Fibroblast of lung (primary cell): ENCODE measurements around the gene LDAH. TPM values are rescaled to one million over a fixed set of nuclear protein-coding genes. Genes with fewer than 3 reads are reported as not detected.
"Not testable (repeated sequence)": the region's sequence is repeated elsewhere in the genome, so short reads cannot be mapped to it uniquely, and the experiment has no call there.

Source experiments
- DNase-seq, 2 donors: peaks; one replicate each; pipeline versions ENCODE4 v3.0.0 to v3.0.0-alpha.2; 2010; ENCODE audit warnings: low read depth in 2 of 2
- H2AFZ ChIP-seq: 2 replicates; pipeline ENCODE4 v1.5.1; 2012; ENCODE audit warnings: low read length, control low read depth, inconsistent platforms
- H3K27ac ChIP-seq: 2 replicates; pipeline ENCODE4 v1.5.1; 2011; ENCODE audit warnings: low read length, control low read depth; ENCODE audit not compliant: insufficient read depth
- H3K27me3 ChIP-seq: 2 replicates; pipeline ENCODE4 v1.5.1; 2011; ENCODE audit warnings: mild to moderate bottlenecking, low read length; ENCODE audit not compliant: control insufficient read depth, insufficient read depth
- H3K36me3 ChIP-seq: 2 replicates; pipeline ENCODE4 v1.5.1; 2011; ENCODE audit warnings: low read length; ENCODE audit not compliant: control insufficient read depth, insufficient read depth
- H3K4me1 ChIP-seq: 2 replicates; pipeline ENCODE4 v1.5.1; 2011; ENCODE audit warnings: low read length; ENCODE audit not compliant: control insufficient read depth, insufficient read depth; ENCODE audit errors: extremely low read depth
- H3K4me2 ChIP-seq: 2 replicates; pipeline ENCODE4 v1.5.1; 2011; ENCODE audit warnings: low read length, control low read depth; ENCODE audit not compliant: insufficient read depth; ENCODE audit errors: extremely low read depth
- H3K4me3 ChIP-seq, 4 experiments: fragments of 200-600 bp in 1 of 4; sonication (generic) in 1 of 4; replicated peaks in 1 of 4; 2 replicates each; pipeline ENCODE4 v1.5.1; 2011 to 2016; ENCODE audit warnings: low read length in 4 of 4, low read depth in 3 of 4, mild to moderate bottlenecking in 3 of 4, control low read depth in 2 of 4, inconsistent platforms in 1 of 4, mixed read lengths in 1 of 4; ENCODE audit not compliant: insufficient read depth in 1 of 4; ENCODE audit errors: control extremely low read depth in 1 of 4
- H3K79me2 ChIP-seq: 2 replicates; pipeline ENCODE4 v1.5.1; 2012; ENCODE audit warnings: mild to moderate bottlenecking, low read length, inconsistent platforms; ENCODE audit not compliant: control insufficient read depth, insufficient read depth
- H3K9ac ChIP-seq: 2 replicates; pipeline ENCODE4 v1.5.1; 2011; ENCODE audit warnings: mild to moderate bottlenecking, low read length, control low read depth; ENCODE audit not compliant: insufficient read depth
- H3K9me3 ChIP-seq: 2 replicates; pipeline ENCODE4 v1.5.1; 2012; ENCODE audit warnings: low read depth, low read length; ENCODE audit not compliant: control insufficient read depth, insufficient read depth
- H4K20me1 ChIP-seq: 2 replicates; pipeline ENCODE4 v1.5.1; 2011; ENCODE audit warnings: low read length; ENCODE audit not compliant: control insufficient read depth, insufficient read depth; ENCODE audit errors: extremely low read depth
- CTCF ChIP-seq, 2 donors: IDR thresholded peaks in 1 of 2; conservative IDR thresholded peaks in 1 of 2; 1 replicate in 1 of 2; 2 replicates in 1 of 2; pipeline ENCODE4 v1.5.1; 2011 to 2012; ENCODE audit warnings: low read length in 2 of 2, control low read depth in 1 of 2, inconsistent platforms in 1 of 2, low read depth in 1 of 2, mild to moderate bottlenecking in 1 of 2
- EZH2 ChIP-seq: IDR thresholded peaks from 2 replicates; pipeline ENCODE4 v1.5.1; 2012; ENCODE audit warnings: low read length, control low read depth, mild to moderate bottlenecking; ENCODE audit errors: missing control alignments
- polyA plus RNA-seq, 2 donors: library from polyadenylated mRNA; depleted of rRNA in 1 of 2; stranded (reverse) in 1 of 2; unstranded in 1 of 2; fragments of >200 nt; gene quantifications; 2 replicates each; pipeline ENCODE4 v1.2.1, GENCODE V29; 2011 to 2012; ENCODE audit warnings: missing spikeins in 1 of 2
- total RNA-seq: library from RNA; depleted of rRNA; stranded (reverse); fragments of >200 nt; gene quantifications from 2 replicates; pipeline ENCODE4 v1.2.1, GENCODE V29; 2014

LDAH gene
- total and polyA plus RNA-seq, 2 donors (not counting 1 experiment from before 2014, with no cell fraction given), result 20.5 to 22.8 TPM

- not testable (repeated sequence) for H3K9ac ChIP-seq, H3K4me3 ChIP-seq, H3K4me1 ChIP-seq, H3K4me2 ChIP-seq, DNase-seq, H2AFZ ChIP-seq, H3K36me3 ChIP-seq, H3K27me3 ChIP-seq, H4K20me1 ChIP-seq, H3K9me3 ChIP-seq, H3K79me2 ChIP-seq, H3K27ac ChIP-seq
Measured at GRCh38 chr2:20713585-20713984, 109.3 kb downstream of the LDAH start.

GRCh38 chr2:20711641-20712040 lies 111.3 kb downstream of the LDAH start:
- H3K9me3 ChIP-seq, DNase-seq, H4K20me1 ChIP-seq, H3K27ac ChIP-seq, H2AFZ ChIP-seq, H3K36me3 ChIP-seq, H3K27me3 ChIP-seq, H3K79me2 ChIP-seq, H3K4me3 ChIP-seq, H3K4me1 ChIP-seq, H3K9ac ChIP-seq, H3K4me2 ChIP-seq: not testable (repeated sequence)

GRCh38 chr2:20707601-20708000 lies 115.3 kb downstream of the LDAH start:
- Histone ChIP-seq H3K4me3 (no peak overlapping the region), H3K9ac (no peak overlapping the region), H3K27me3 (no peaks in the 10 kb centered on the region), H3K36me3 (no peaks in the 10 kb centered on the region), H3K4me2 (no peak overlapping the region), H3K27ac (no peak overlapping the region), H3K79me2 (no peaks in the 10 kb centered on the region), H2AFZ (no peak overlapping the region), H3K9me3 (no peaks in the 10 kb centered on the region), H4K20me1 (no peaks in the 10 kb centered on the region), H3K4me1 (no peaks in the 10 kb centered on the region)
- DNase-seq, result no peak
- no peak for TF ChIP-seq EZH2
- TF ChIP-seq CTCF (conservative IDR thresholded peaks at IDR 0.05 in 1 of 2, IDR thresholded peaks at IDR 0.05 in 1 of 2; ENCODE audit: low read depth in 1 of 2, low read length in 2 of 2), result no peak

- H3K9ac ChIP-seq, result no peak overlapping the region
- H3K27me3 ChIP-seq, result no peaks in the 10 kb centered on the region
- no peak overlapping the region for H3K4me3 ChIP-seq
- H3K36me3 ChIP-seq, result no peaks in the 10 kb centered on the region
- H3K4me2 ChIP-seq, result no peak overlapping the region
- peaks cover under 1% of the 10 kb centered on the region for H3K4me1 ChIP-seq
- H3K27ac ChIP-seq, result no peak overlapping the region
- no peaks in the 10 kb centered on the region for H4K20me1 ChIP-seq
- no peaks in the 10 kb centered on the region for H3K9me3 ChIP-seq
- no peak overlapping the region for H2AFZ ChIP-seq
- DNase-seq, result no peak
- TF ChIP-seq CTCF (conservative IDR thresholded peaks at IDR 0.05 in 1 of 2, IDR thresholded peaks at IDR 0.05 in 1 of 2; ENCODE audit: low read depth in 1 of 2, low read length in 2 of 2) (no peak), EZH2 (no peak)
- no peaks in the 10 kb centered on the region for H3K79me2 ChIP-seq
Measured at GRCh38 chr2:20706786-20707185, 116.1 kb downstream of the LDAH start.
